CD8-positive, alpha-beta memory T cell (primary cell): ENCODE measurements around the gene FAM120A. TPM values are rescaled to one million over a fixed set of nuclear protein-coding genes. Genes with fewer than 3 reads are reported as not detected.

Source experiments
- CTCF ChIA-PET: fragments of 350-600 bp; sonication (Branson Sonifier 250); formaldehyde crosslinking; loops from one replicate; lab custom pipeline; 2021; ENCODE audit warnings: antibody characterized with exemption; lab: Charles Lee
- POLR2A ChIA-PET: fragments of 350-600 bp; sonication (Branson Sonifier 250); formaldehyde crosslinking; loops from one replicate; lab custom pipeline; 2021; ENCODE audit warnings: antibody characterized with exemption; lab: Charles Lee
- DNase-seq, 5 donors: peaks; one replicate each; pipeline versions ENCODE4 v3.0.0 to v3.0.0-alpha.2; 2020 to 2022; ENCODE audit warnings: mixed read lengths in 1 of 5
- H3K27ac ChIP-seq: one replicate; pipeline ENCODE4 v1.7.0; 2013; ENCODE audit warnings: low read depth, mild to moderate bottlenecking, low read length, moderate library complexity
- H3K27me3 ChIP-seq: 2 replicates; pipeline ENCODE4 v1.7.0; 2013; ENCODE audit warnings: low read length, mild to moderate bottlenecking; ENCODE audit not compliant: insufficient read depth, poor library complexity, severe bottlenecking
- H3K36me3 ChIP-seq: 2 replicates; pipeline ENCODE4 v1.7.0; 2013; ENCODE audit warnings: mild to moderate bottlenecking, low read length, moderate library complexity; ENCODE audit not compliant: insufficient read depth
- H3K4me1 ChIP-seq: 2 replicates; pipeline ENCODE4 v1.7.0; 2013; ENCODE audit warnings: mild to moderate bottlenecking, low read length, moderate library complexity; ENCODE audit not compliant: insufficient read depth
- H3K4me3 ChIP-seq: 2 replicates; pipeline ENCODE4 v1.7.0; 2013; ENCODE audit warnings: mild to moderate bottlenecking, low read length
- H3K9me3 ChIP-seq: 2 replicates; pipeline ENCODE4 v1.7.0; 2013; ENCODE audit warnings: mild to moderate bottlenecking, low read length
- H3K27ac Mint-ChIP-seq, 8 donors: one replicate each; pipeline ENCODE4 v1.8.0; 2020 to 2021; ENCODE audit warnings: mixed read lengths in 8 of 8, mild to moderate bottlenecking in 6 of 8, inconsistent platforms in 3 of 8, moderate library complexity in 3 of 8
- H3K27me3 Mint-ChIP-seq, 2 donors: one replicate each; pipeline ENCODE4 v1.8.0; 2020 to 2021; ENCODE audit warnings: mixed read lengths in 2 of 2, mild to moderate bottlenecking in 1 of 2, moderate library complexity in 1 of 2
- H3K36me3 Mint-ChIP-seq, 3 donors: one replicate each; pipeline ENCODE4 v1.8.0; 2020 to 2021; ENCODE audit warnings: mixed read lengths in 3 of 3, inconsistent platforms in 1 of 3, mild to moderate bottlenecking in 1 of 3
- H3K4me1 Mint-ChIP-seq, 3 donors: one replicate each; pipeline ENCODE4 v1.8.0; 2020 to 2021; ENCODE audit warnings: mixed read lengths in 3 of 3, inconsistent platforms in 1 of 3, mild to moderate bottlenecking in 1 of 3
- H3K4me3 Mint-ChIP-seq, 7 donors: one replicate each; pipeline ENCODE4 v1.8.0; 2020 to 2021; ENCODE audit warnings: mixed read lengths in 7 of 7, mild to moderate bottlenecking in 6 of 7, moderate library complexity in 4 of 7, inconsistent platforms in 2 of 7
- H3K9me3 Mint-ChIP-seq, 5 donors: one replicate each; pipeline ENCODE4 v1.8.0; 2020 to 2022; ENCODE audit warnings: mixed read lengths in 5 of 5, mild to moderate bottlenecking in 3 of 5, moderate library complexity in 2 of 5, inconsistent platforms in 1 of 5
- polyA plus RNA-seq: library from polyadenylated mRNA; unstranded; fragments of 300-500 nt; fragmentation: Illumina TruSeq; gene quantifications from one replicate; pipeline ENCODE4 v1.2.3, GENCODE V29; 2021
- total RNA-seq, 2 experiments: library from RNA; stranded (reverse); gene quantifications; one replicate each; pipeline ENCODE4 v1.2.3, GENCODE V29; 2021

FAM120A gene
- total and polyA plus RNA-seq, 3 experiments from 2014 or later, result 16.0 to 142 (median 140) TPM

GRCh38 chr9:93589688-93590087 lies 138.2 kb downstream of the FAM120A start:
- Histone ChIP-seq H3K36me3 (no peaks in the 10 kb centered on the region), H3K9me3 (no peaks in the 10 kb centered on the region), H3K27me3 (no peaks in the 10 kb centered on the region), H3K4me3 (no peak overlapping the region), H3K27ac (no peak overlapping the region), H3K4me1 (peaks cover 10% of the 10 kb centered on the region)
- H3K36me3 Mint-ChIP-seq, result peaks cover 0 to 4% (median 0%) of the 10 kb centered on the region in 3 donors
- no peaks in the 10 kb centered on the region for H3K9me3 Mint-ChIP-seq
- ChIA-PET CTCF (no interaction called here), POLR2A (no interaction called here)
- H3K4me1 Mint-ChIP-seq, result peaks cover 48 to 90% (median 66%) of the 10 kb centered on the region in 3 donors
- no peak for DNase-seq
- peak overlapping the region in 6 of 8 donors; percentile 4 to 79 (median 60) for H3K27ac Mint-ChIP-seq
- no peaks in the 10 kb centered on the region for H3K27me3 Mint-ChIP-seq
- peak overlapping the region in 2 of 7 donors; percentile 1 to 16 for H3K4me3 Mint-ChIP-seq

- Histone ChIP-seq H3K27ac (no peak overlapping the region), H3K36me3 (no peaks in the 10 kb centered on the region), H3K27me3 (no peaks in the 10 kb centered on the region), H3K4me1 (peaks cover 11% of the 10 kb centered on the region), H3K4me3 (no peak overlapping the region), H3K9me3 (no peaks in the 10 kb centered on the region)
- no peaks in the 10 kb centered on the region for H3K36me3 Mint-ChIP-seq
- peak overlapping the region in 3 of 8 donors; percentile 4 to 70 (median 55) for H3K27ac Mint-ChIP-seq
- ChIA-PET POLR2A (no interaction called here), CTCF (no interaction called here)
- H3K4me3 Mint-ChIP-seq, result no peak overlapping the region
- H3K27me3 Mint-ChIP-seq, result no peaks in the 10 kb centered on the region
- no peaks in the 10 kb centered on the region for H3K9me3 Mint-ChIP-seq
- no peak for DNase-seq
- H3K4me1 Mint-ChIP-seq, result peaks cover 41 to 90% (median 59%) of the 10 kb centered on the region in 3 donors
Observed at GRCh38 chr9:93590609-93591234, 139.2 kb downstream of the FAM120A start.

GRCh38 chr9:93591301-93592007 lies 140.0 kb downstream of the FAM120A start:
- Histone ChIP-seq H3K27ac (no peak overlapping the region), H3K36me3 (no peaks in the 10 kb centered on the region), H3K4me1 (peaks cover 16% of the 10 kb centered on the region), H3K27me3 (no peaks in the 10 kb centered on the region), H3K9me3 (no peaks in the 10 kb centered on the region), H3K4me3 (no peak overlapping the region)
- H3K4me1 Mint-ChIP-seq, result peaks cover 46 to 94% (median 64%) of the 10 kb centered on the region in 3 donors
- peak overlapping the region in 4 of 8 donors; percentile 17 to 80 (median 38) for H3K27ac Mint-ChIP-seq
- H3K27me3 Mint-ChIP-seq, result no peaks in the 10 kb centered on the region
- H3K4me3 Mint-ChIP-seq, result no peak overlapping the region
- no peaks in the 10 kb centered on the region for H3K9me3 Mint-ChIP-seq
- ChIA-PET CTCF (no interaction called here), POLR2A (no interaction called here)
- DNase-seq, result no peak
- no peaks in the 10 kb centered on the region for H3K36me3 Mint-ChIP-seq

- Histone ChIP-seq H3K9me3 (no peaks in the 10 kb centered on the region), H3K4me3 (no peak overlapping the region), H3K27ac (no peak overlapping the region), H3K4me1 (peaks cover 16% of the 10 kb centered on the region), H3K27me3 (no peaks in the 10 kb centered on the region), H3K36me3 (no peaks in the 10 kb centered on the region)
- no peak for DNase-seq
- Mint-ChIP-seq H3K36me3 (no peaks in the 10 kb centered on the region), H3K27me3 (no peaks in the 10 kb centered on the region), H3K4me1 (peaks cover 41 to 89% (median 59%) of the 10 kb centered on the region in 3 donors), H3K4me3 (no peak overlapping the region), H3K27ac (peak overlapping the region in 4 of 8 donors; percentile 17 to 80 (median 44)), H3K9me3 (no peaks in the 10 kb centered on the region)
- ChIA-PET CTCF (no interaction called here), POLR2A (no interaction called here)
Observed at GRCh38 chr9:93592008-93592642, 140.6 kb downstream of the FAM120A start.

GRCh38 chr9:93592643-93593021 lies 141.1 kb downstream of the FAM120A start:
- Mint-ChIP-seq H3K4me3 (no peak overlapping the region), H3K27ac (peak overlapping the region in 2 of 8 donors; percentile 35 to 37), H3K9me3 (no peaks in the 10 kb centered on the region), H3K4me1 (peaks cover 46 to 89% (median 61%) of the 10 kb centered on the region in 3 donors), H3K36me3 (no peaks in the 10 kb centered on the region), H3K27me3 (no peaks in the 10 kb centered on the region)
- no peak overlapping the region for H3K4me3 ChIP-seq
- no peaks in the 10 kb centered on the region for H3K9me3 ChIP-seq
- DNase-seq, result no peak
- H3K4me1 ChIP-seq, result peaks cover 20% of the 10 kb centered on the region
- ChIA-PET POLR2A (no interaction called here), CTCF (no interaction called here)
- H3K27me3 ChIP-seq, result no peaks in the 10 kb centered on the region
- no peaks in the 10 kb centered on the region for H3K36me3 ChIP-seq
- H3K27ac ChIP-seq, result peak overlapping the region; percentile 16

- H3K27ac Mint-ChIP-seq, result no peak overlapping the region
- CTCF ChIA-PET, result interaction anchor here (1.9 kb wide), 1 partner anchor 27 kb away, joined by 6 read pairs; no protein-coding TSS in a partner anchor
- Histone ChIP-seq H3K36me3 (no peaks in the 10 kb centered on the region), H3K27me3 (no peaks in the 10 kb centered on the region), H3K4me1 (peaks cover 26% of the 10 kb centered on the region), H3K27ac (peak overlapping the region; percentile 16), H3K9me3 (no peaks in the 10 kb centered on the region), H3K4me3 (no peak overlapping the region)
- H3K9me3 Mint-ChIP-seq, result no peaks in the 10 kb centered on the region
- no peaks in the 10 kb centered on the region for H3K27me3 Mint-ChIP-seq
- H3K36me3 Mint-ChIP-seq, result no peaks in the 10 kb centered on the region
- no peak overlapping the region for H3K4me3 Mint-ChIP-seq
- POLR2A ChIA-PET, result no interaction called here
- no peak for DNase-seq
- peaks cover 47 to 89% (median 64%) of the 10 kb centered on the region in 3 donors for H3K4me1 Mint-ChIP-seq
Observed at GRCh38 chr9:93593144-93593658, 141.7 kb downstream of the FAM120A start.

- DNase-seq, result no peak
- ChIA-PET POLR2A (no interaction called here), CTCF (interaction anchor here (0.6 to 1.9 kb wide), 2 partner anchors 28 to 96 kb away, joined by 3 to 6 read pairs; no protein-coding TSS in a partner anchor)
- H3K36me3 ChIP-seq, result no peaks in the 10 kb centered on the region
- no peak overlapping the region for H3K4me3 ChIP-seq
- no peaks in the 10 kb centered on the region for H3K9me3 Mint-ChIP-seq
- H3K27ac ChIP-seq, result no peak overlapping the region
- H3K9me3 ChIP-seq, result no peaks in the 10 kb centered on the region
- no peak overlapping the region for H3K4me3 Mint-ChIP-seq
- H3K27ac Mint-ChIP-seq, result peak overlapping the region in 2 of 8 donors; percentile 29 to 32
- no peaks in the 10 kb centered on the region for H3K36me3 Mint-ChIP-seq
- peaks cover 36% of the 10 kb centered on the region for H3K4me1 ChIP-seq
- H3K27me3 Mint-ChIP-seq, result no peaks in the 10 kb centered on the region
- H3K4me1 Mint-ChIP-seq, result peaks cover 51 to 90% (median 64%) of the 10 kb centered on the region in 3 donors
- H3K27me3 ChIP-seq, result no peaks in the 10 kb centered on the region
Observed at GRCh38 chr9:93594041-93594756, 142.7 kb downstream of the FAM120A start.
